SK-N-SH treated with all-trans-retinoic acid at 6 μM for 48 hours (cell line): Measurements from ENCODE around the gene C1orf185.

Experiments used
- PPARA ChIP-seq: fragments of 250-450 bp; sonication (Bioruptor Pico); IDR thresholded peaks from 2 replicates; pipeline ENCODE4 v1.5.0; 2020; ENCODE audit warnings: mild to moderate bottlenecking, borderline replicate concordance
- SNAI2 ChIP-seq: fragments of 250-450 bp; sonication (Bioruptor Pico); IDR thresholded peaks from 2 replicates; pipeline ENCODE4 v1.5.0; 2020; ENCODE audit warnings: mild to moderate bottlenecking, moderate library complexity
- TCF4 ChIP-seq: fragments of 250-450 bp; sonication (Bioruptor Pico); IDR thresholded peaks from 2 replicates; pipeline ENCODE4 v1.8.0; 2021; ENCODE audit warnings: mild to moderate bottlenecking, moderate library complexity, borderline replicate concordance
- ZC3H10 ChIP-seq: fragments of 250-450 bp; sonication (Bioruptor Pico); IDR thresholded peaks from 2 replicates; pipeline ENCODE4 v1.5.1; 2021; ENCODE audit warnings: mild to moderate bottlenecking, moderate library complexity
- ZFP30 ChIP-seq: fragments of 450-650 bp; formaldehyde crosslinking; IDR thresholded peaks from 2 replicates; pipeline ENCODE4 v1.5.0; 2022; ENCODE audit warnings: mild to moderate bottlenecking, moderate library complexity
- ZNF565 ChIP-seq: fragments of 450-650 bp; formaldehyde crosslinking; conservative IDR thresholded peaks from 2 replicates; pipeline ENCODE4 v1.5.0; 2020; ENCODE audit warnings: low read depth, mild to moderate bottlenecking, moderate library complexity
- ZNF8 ChIP-seq: fragments of 450-650 bp; formaldehyde crosslinking; IDR thresholded peaks from 2 replicates; pipeline ENCODE4 v1.5.0; 2020; ENCODE audit warnings: mild to moderate bottlenecking, moderate library complexity
- TF ChIP-seq, protein P1 (sequence below): fragments of 250-450 bp; sonication (Bioruptor Pico); IDR thresholded peaks from 2 replicates; pipeline ENCODE4 v1.8.0; 2020; ENCODE audit warnings: mild to moderate bottlenecking, moderate library complexity, borderline replicate concordance
- TF ChIP-seq, protein P2 (sequence below): fragments of 250-450 bp; sonication (Bioruptor Pico); IDR thresholded peaks from 2 replicates; pipeline ENCODE4 v1.5.0; 2020; ENCODE audit warnings: mild to moderate bottlenecking, moderate library complexity

DNA sequence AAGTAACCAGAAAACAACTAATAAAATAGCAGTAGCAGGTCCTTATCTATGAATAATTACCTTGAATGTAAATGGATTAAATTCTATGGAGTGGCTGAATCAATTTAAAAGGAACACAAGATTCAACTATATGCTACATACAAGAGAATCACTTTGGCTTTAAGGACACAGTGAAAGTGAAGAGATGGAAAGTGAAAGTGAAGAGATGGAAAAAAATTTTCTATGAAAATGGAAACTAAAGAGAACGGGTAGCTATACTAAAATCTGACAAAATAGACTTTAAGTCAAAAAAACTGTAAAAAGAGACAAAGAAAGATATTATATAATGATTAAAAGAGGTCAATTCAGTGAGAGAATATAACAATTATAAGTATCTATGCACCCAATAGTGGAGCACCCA, 54.7 kb downstream of the C1orf185 start:
- TF ChIP-seq ZFP30 (CRISPR knock-in tag) (no peak), ZC3H10 (CRISPR knock-in tag) (no peak), ZNF8 (CRISPR knock-in tag) (no peak), TCF4 (CRISPR knock-in tag) (no peak), PPARA (CRISPR knock-in tag) (no peak), ZNF565 (CRISPR knock-in tag) (no peak), SNAI2 (CRISPR knock-in tag) (no peak)
- TF ChIP-seq, protein P1, sequence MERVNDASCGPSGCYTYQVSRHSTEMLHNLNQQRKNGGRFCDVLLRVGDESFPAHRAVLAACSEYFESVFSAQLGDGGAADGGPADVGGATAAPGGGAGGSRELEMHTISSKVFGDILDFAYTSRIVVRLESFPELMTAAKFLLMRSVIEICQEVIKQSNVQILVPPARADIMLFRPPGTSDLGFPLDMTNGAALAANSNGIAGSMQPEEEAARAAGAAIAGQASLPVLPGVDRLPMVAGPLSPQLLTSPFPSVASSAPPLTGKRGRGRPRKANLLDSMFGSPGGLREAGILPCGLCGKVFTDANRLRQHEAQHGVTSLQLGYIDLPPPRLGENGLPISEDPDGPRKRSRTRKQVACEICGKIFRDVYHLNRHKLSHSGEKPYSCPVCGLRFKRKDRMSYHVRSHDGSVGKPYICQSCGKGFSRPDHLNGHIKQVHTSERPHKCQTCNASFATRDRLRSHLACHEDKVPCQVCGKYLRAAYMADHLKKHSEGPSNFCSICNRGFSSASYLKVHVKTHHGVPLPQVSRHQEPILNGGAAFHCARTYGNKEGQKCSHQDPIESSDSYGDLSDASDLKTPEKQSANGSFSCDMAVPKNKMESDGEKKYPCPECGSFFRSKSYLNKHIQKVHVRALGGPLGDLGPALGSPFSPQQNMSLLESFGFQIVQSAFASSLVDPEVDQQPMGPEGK (CRISPR knock-in tag), result no peak
- TF ChIP-seq, protein P2, sequence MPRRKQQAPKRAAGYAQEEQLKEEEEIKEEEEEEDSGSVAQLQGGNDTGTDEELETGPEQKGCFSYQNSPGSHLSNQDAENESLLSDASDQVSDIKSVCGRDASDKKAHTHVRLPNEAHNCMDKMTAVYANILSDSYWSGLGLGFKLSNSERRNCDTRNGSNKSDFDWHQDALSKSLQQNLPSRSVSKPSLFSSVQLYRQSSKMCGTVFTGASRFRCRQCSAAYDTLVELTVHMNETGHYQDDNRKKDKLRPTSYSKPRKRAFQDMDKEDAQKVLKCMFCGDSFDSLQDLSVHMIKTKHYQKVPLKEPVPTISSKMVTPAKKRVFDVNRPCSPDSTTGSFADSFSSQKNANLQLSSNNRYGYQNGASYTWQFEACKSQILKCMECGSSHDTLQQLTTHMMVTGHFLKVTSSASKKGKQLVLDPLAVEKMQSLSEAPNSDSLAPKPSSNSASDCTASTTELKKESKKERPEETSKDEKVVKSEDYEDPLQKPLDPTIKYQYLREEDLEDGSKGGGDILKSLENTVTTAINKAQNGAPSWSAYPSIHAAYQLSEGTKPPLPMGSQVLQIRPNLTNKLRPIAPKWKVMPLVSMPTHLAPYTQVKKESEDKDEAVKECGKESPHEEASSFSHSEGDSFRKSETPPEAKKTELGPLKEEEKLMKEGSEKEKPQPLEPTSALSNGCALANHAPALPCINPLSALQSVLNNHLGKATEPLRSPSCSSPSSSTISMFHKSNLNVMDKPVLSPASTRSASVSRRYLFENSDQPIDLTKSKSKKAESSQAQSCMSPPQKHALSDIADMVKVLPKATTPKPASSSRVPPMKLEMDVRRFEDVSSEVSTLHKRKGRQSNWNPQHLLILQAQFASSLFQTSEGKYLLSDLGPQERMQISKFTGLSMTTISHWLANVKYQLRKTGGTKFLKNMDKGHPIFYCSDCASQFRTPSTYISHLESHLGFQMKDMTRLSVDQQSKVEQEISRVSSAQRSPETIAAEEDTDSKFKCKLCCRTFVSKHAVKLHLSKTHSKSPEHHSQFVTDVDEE (CRISPR knock-in tag), result no peak
